Measurements from ENCODE around the gene ARID5A.

Gene ARID5A

DNA sequence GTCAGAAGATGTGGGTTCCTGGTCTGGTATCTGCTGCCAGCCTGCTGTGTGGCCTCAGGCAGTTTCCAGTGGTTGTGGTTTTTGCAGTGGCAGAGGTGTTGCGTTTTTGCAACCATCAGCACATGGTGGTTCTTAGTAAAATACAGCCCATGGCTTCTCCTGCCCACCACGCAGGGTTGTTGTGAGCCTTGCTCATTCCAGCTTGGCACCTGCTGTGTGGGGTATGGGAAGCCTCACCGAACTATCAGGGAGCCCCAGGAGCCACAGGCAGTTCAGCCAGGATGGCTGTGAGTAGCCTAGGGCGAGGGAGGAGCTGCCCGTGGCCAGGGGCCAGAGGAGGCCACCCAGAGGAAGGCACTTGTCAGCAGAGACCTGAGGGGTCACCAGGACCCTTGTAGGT, 9.8 kb downstream of the ARID5A start:
- TF ChIP-seq, protein P1, sequence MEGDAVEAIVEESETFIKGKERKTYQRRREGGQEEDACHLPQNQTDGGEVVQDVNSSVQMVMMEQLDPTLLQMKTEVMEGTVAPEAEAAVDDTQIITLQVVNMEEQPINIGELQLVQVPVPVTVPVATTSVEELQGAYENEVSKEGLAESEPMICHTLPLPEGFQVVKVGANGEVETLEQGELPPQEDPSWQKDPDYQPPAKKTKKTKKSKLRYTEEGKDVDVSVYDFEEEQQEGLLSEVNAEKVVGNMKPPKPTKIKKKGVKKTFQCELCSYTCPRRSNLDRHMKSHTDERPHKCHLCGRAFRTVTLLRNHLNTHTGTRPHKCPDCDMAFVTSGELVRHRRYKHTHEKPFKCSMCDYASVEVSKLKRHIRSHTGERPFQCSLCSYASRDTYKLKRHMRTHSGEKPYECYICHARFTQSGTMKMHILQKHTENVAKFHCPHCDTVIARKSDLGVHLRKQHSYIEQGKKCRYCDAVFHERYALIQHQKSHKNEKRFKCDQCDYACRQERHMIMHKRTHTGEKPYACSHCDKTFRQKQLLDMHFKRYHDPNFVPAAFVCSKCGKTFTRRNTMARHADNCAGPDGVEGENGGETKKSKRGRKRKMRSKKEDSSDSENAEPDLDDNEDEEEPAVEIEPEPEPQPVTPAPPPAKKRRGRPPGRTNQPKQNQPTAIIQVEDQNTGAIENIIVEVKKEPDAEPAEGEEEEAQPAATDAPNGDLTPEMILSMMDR (IDR thresholded peaks at IDR 0.05; ENCODE audit: low read depth, low read length): no peak
- H3K4me3 ChIP-seq (ENCODE audit: low read depth, low read length): no peak overlapping the region

DNA sequence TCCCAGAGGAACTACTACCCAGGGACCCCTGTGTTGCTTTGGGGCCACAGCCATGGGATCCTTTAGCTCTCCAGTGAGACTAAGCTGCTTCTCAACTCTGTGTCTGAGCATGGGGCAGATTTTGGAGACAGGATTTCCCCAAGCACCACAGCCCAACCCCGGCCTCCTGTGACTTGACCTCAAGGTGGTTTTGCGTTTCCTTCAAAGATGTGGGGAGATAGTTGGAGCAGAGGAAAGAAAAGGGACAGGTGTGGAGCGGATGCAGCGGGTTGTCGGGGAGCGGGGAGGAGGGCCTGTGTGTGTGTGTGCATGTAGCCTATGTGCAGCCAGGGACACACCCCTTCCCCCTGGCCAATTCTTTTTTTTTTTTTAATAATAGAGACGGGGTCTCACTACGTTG, 10.2 kb downstream of the ARID5A start:
- H3K4me3 ChIP-seq (ENCODE audit: low read depth, low read length): no peak overlapping the region
- TF ChIP-seq, protein P1 (IDR thresholded peaks at IDR 0.05; ENCODE audit: low read depth, low read length): no peak

DNA sequence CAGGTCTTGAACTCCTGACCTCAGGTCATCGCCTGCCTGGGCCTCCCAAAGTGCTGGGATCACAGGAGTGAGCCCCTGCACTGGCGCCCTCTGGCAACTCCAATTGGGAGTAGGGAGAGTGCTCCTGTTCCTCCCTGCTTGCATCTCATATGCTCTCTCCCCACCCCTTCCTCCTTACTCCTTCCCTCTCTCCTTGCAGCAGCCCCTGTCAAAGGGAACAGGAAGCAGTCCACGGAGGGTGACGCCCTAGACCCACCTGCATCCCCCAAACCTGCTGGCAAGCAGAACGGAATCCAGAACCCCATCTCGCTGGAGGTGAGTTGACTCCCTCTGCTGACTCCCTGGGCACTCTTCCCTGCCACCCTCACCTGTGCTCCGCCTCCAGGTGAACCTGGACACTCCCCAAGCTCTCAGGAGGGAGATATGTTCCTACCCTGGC, 10.7 kb downstream of the ARID5A start:
- H3K4me3 ChIP-seq (ENCODE audit: low read depth, low read length): no peak overlapping the region
- TF ChIP-seq, protein P1 (IDR thresholded peaks at IDR 0.05; ENCODE audit: low read depth, low read length): no peak

DNA sequence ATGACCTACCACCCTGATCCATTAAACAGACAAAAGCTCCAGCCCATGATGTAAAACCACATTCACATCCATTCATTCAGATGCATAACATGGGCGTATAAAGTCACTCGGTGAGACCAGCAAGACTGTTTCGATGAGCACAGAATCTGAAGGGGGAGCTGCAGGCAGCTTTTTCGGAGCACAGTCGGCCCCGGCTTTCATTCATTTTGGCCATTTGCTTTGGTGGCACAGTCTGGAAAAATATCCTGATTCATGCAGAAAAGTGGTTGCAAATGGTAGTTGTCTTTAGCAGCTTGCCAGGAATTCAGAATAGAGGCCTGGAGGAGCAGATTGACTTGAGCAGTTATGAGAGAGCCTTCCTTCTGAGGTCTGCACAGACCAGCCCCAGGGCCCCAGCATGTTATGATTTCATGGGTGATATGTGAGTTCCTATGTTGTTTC, 11.2 kb downstream of the ARID5A start:
- H3K4me3 ChIP-seq (ENCODE audit: low read depth, low read length): no peak overlapping the region
- TF ChIP-seq, protein P1 (IDR thresholded peaks at IDR 0.05; ENCODE audit: low read depth, low read length): no peak

DNA sequence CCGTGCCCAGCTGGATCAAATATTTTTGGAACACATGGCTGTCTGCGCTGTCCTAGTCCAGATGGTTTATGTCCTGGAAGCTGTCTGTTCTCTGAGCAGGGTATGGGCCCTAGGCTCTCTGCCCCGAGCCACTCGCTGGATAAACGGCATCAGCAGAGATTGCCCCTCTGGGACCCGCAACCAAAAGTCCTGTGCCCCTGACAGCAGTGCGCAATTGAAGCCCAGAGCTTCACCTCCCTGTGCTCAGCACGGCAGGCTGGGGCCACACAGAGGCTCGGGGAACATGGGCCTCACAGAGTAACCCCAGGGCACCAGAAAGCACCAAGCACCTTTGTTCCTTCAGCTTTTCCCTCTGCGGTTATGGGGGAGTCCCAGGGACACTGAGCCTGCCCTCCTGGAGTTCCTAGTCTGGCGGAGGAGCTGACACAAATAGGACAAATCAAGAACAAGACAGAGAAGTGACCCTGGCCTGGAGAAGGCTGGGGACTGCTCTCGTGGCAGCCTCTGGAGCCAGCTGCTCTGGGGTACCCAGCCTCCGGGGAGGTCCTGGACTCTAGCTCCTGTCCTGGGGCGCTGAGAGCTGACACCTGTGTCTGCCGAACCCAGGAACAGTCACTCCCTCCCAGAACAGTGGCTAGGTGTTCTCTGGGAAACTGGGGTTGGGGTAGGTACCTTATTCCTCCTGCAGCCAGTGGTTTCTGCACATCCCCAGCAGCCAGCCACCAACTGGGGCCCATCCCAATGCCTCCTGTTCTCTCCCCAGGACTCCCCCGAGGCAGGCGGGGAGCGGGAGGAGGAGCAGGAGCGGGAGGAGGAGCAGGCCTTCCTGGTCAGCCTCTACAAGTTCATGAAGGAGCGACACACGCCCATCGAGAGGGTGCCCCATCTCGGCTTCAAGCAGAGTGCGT, 12.3 kb downstream of the ARID5A start:
- TF ChIP-seq, protein P1 (IDR thresholded peaks at IDR 0.05; ENCODE audit: low read depth, low read length): no peak
- no peak overlapping the region for H3K4me3 ChIP-seq (ENCODE audit: low read depth, low read length)

DNA sequence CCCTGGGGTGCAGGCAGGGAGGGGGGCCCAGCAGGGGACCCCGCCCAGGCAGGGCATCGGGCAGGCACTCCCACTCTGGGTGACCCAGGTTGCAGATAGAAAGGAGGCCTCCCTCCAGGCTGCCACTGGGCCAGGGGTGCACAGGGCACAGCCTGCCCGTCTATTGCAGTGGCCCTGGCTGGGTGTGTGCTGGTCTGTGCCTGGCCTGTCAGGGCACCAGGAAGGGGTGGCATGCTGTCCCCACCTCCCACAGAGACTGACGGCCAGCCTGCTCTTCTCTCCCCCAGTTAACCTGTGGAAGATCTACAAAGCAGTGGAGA, 12.9 kb downstream of the ARID5A start:
- H3K4me3 ChIP-seq (ENCODE audit: low read depth, low read length): no peak overlapping the region
- TF ChIP-seq, protein P1 (IDR thresholded peaks at IDR 0.05; ENCODE audit: low read depth, low read length): no peak

DNA sequence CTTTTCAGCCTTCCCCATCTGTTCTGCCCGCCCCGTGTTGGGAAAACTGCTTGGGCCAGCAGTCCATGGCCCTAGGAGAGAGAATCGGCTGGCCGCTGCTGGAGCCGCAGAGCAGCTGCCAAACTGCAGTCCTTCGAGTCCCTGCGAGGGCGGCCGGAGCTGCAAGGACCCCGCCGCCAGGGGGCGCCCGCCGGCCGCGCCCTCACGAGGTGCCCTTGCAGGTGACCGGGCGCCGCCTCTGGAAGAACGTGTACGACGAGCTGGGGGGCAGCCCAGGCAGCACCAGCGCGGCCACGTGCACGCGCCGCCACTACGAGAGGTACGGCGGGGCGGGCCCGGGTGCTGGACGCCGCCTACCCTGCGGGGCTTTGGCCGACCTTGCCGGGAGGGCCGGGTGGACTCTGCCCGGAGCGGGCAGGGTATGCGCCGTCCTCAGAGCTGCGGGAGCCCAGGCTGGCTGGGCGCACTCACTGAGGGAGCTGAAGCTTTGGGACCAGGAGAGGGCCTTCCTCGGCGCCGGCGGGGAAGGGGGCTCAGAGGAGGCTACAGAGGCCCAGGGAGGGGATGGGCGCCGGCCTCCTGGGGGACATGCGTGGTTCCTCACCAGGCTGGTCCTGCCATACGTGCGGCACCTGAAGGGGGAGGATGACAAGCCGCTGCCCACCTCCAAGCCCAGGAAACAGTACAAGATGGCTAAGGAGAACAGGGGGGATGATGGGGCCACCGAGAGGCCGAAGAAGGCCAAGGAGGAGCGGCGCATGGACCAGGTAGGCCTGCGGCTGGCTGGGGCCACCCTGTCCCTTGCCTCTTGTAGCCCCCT, 13.6 kb downstream of the ARID5A start:
- TF ChIP-seq, protein P1 (IDR thresholded peaks at IDR 0.05; ENCODE audit: low read depth, low read length): no peak
- H3K4me3 ChIP-seq (ENCODE audit: low read depth, low read length): no peak overlapping the region
